ENCODE data around the gene IL9.
"Not testable (repeated sequence)": the region's sequence is repeated elsewhere in the genome, so short reads cannot be mapped to it uniquely, and the experiment has no call there.

The IL9 gene

DNA sequence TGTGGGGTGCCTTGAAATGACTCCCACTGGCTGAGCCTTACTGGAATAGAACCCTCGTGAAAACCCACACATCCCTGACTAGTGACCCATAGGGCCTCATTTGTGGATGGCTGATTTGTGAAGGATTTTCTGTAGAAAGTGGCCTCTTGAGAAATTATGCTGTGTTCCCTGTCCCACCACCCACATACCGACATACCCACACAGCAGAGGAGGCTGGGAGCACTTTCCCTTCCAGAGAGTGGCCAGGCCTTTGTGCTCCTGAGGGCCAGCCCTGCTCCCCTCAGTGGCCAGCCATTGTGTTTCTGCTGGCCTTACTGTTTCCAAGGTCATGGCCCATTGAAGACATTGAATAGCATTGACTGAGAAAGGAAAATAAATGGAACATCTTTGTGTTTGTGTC is 29.6 kb downstream of the IL9 start:
- DNase-seq: no peak

DNA sequence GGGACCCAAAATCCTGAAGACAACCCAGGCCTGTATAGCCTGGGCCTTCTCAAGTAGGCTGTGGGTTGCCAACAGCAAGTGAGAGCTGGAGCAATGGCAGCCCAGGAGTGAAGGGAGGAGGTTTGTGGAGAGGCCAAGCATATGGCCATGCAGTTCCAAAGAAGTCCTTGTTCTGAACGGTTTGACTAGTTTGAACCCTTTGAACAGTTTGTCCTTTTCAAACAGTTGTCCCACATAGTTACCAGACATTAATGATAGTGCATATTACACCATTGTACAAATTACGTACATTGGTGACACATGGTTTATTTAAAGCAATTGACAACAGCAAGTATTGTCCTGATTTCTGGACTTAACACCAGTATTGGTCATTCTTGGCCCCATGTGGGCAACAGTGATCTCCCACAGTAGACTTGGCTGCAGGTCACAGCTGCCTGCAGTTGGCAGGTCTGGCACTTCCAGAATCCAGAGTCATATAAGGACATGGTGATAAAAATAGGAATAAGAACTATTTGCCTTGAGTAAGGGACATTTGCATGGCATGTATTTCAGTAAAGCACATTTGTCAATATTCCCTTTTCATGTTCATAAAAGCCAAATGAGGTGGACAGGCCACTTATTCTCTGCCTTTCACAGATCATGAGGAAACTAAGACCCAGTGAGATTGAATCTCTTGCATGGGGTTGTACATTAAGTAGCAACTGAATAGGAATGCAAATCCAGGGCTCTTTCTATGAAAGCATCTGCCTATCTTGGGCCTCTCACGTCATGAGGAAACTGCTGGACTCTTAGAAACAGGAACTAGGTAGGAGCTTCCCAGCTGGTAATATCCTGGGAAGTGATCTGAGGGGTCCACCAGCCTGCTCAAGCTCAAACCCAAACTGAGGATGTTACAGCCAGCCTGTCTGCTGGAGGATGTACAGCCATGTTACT is 30.9 kb downstream of the IL9 start:
- DNase-seq: no peak

- no peak for DNase-seq
Observed at GRCh38 chr5:135862744-135863143, 32.9 kb downstream of the IL9 start.

GRCh38 chr5:135862086-135862485 is 33.6 kb downstream of the IL9 start:
- no peak for DNase-seq

DNA sequence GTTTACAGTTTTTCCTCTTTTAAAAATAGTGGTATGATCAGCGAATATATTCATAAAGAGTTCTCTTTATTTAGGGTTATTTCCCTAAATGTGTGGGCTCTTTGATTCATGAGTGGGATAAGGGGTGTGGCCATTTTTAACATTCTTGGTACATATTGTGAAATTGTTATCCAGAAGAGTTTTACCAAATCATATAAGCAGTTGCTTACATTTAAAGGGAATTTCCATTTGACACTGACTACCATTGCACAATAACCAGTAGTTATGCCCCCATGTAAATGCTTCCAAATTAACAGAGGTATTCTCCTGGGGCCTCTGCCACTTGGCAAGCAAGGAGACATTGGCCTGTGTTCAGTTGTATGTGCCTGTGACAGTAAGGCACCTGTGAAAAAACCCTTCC is 34.0 kb downstream of the IL9 start:
- DNase-seq: no peak

- no peak for DNase-seq
Observed at GRCh38 chr5:135859641-135860040, 36.0 kb downstream of the IL9 start.

GRCh38 chr5:135859186-135859585 is 36.5 kb downstream of the IL9 start:
- DNase-seq: not testable (repeated sequence)

GRCh38 chr5:135857630-135858311 is 37.9 kb downstream of the IL9 start:
- no peak for DNase-seq

DNA sequence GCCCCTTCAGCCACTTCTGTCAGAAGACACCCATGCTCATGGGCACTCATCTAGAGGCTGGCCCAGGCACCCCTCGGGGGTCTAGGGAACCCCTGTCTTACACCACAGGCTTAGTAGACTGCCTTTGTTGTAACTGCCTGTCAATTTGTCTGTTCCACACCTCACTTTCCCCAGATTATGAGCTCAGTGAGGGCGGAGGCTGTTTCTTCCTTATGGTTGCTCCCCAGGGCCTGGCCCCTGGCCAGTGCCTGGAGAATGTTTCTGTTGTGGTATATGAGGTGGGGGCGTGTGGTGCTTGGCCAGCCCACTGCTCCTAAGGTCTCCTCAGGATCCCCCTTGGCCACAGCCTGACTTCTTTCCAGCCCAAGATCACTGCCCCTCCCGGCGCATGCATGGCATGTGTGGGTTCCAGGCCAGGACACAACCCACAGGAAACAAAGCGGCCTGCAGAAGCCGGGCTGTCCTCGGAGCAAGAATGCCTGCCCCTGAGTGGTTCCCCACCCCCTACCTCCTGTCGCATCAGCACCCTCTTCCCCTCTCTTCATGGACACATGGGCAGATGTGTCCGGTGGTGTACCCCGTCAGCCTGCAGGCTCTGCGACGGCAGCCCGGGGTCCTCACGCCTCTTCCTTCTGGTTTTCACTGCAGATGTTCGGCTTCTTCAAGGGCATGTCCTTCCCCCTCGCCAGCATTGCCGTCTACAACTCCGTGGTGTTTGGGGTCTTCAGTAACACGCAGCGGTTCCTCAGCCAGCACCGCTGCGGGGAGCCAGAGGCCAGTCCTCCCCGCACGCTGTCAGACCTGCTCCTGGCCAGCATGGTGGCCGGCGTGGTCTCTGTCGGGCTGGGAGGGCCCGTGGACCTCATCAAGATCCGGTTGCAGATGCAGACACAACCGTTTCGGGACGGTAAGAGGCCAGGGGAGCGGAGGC is 43.5 kb downstream of the IL9 start:
- DNase-seq: no peak

GRCh38 chr5:135851186-135851914 is 44.3 kb downstream of the IL9 start:
- DNase-seq: no peak

GRCh38 chr5:135850671-135851070 is 45.0 kb downstream of the IL9 start:
- DNase-seq: no peak

- DNase-seq: no peak
Observed at GRCh38 chr5:135850231-135850630, 45.4 kb downstream of the IL9 start.

GRCh38 chr5:135847976-135848375 is 47.7 kb downstream of the IL9 start:
- DNase-seq: no peak

- DNase-seq: no peak
Observed at GRCh38 chr5:135846311-135846710, 49.3 kb downstream of the IL9 start.

GRCh38 chr5:135843571-135844337 is 51.9 kb downstream of the IL9 start:
- no peak for DNase-seq

GRCh38 chr5:135842737-135843136 is 52.9 kb downstream of the IL9 start:
- no peak for DNase-seq
